Limb (tissue), 2 donors: ENCODE data around the gene SNX14.

Experiments used
- DNase-seq, 2 donors: peaks; one replicate each; pipeline ENCODE4 v3.0.0-alpha.2; 2016; ENCODE audit errors: extremely low spot score in 2 of 2

Gene SNX14

GRCh38 chr6:85465762-85466161 lies 127.9 kb downstream of the SNX14 start:
- DNase-seq: no peak

GRCh38 chr6:85464722-85465150 lies 128.9 kb downstream of the SNX14 start:
- DNase-seq: no peak

- peak in 1 of 2 donors; percentile 58 for DNase-seq
Measured at GRCh38 chr6:85464260-85464644, 129.4 kb downstream of the SNX14 start.

GRCh38 chr6:85463621-85464259 lies 129.9 kb downstream of the SNX14 start:
- DNase-seq: no peak

GRCh38 chr6:85462673-85463072 lies 131.0 kb downstream of the SNX14 start:
- DNase-seq: no peak

GRCh38 chr6:85461798-85462170 lies 131.9 kb downstream of the SNX14 start:
- no peak for DNase-seq

GRCh38 chr6:85460921-85461797 lies 132.5 kb downstream of the SNX14 start:
- DNase-seq: no peak

GRCh38 chr6:85460154-85460920 lies 133.3 kb downstream of the SNX14 start:
- no peak for DNase-seq

GRCh38 chr6:85459224-85459901 lies 134.3 kb downstream of the SNX14 start:
- peak in 1 of 2 donors; percentile 43 for DNase-seq

GRCh38 chr6:85458782-85459181 lies 134.9 kb downstream of the SNX14 start:
- no peak for DNase-seq

- no peak for DNase-seq
Measured at GRCh38 chr6:85458184-85458583, 135.5 kb downstream of the SNX14 start.

- no peak for DNase-seq
Measured at GRCh38 chr6:85456782-85457181, 136.9 kb downstream of the SNX14 start.
